Gastrocnemius medialis (tissue), 4 donors: Measurements from ENCODE around the gene MPRIP.

Experiments used
- POLR2A ChIP-seq, 2 donors: fragments of 450-650 bp; IDR thresholded peaks; one replicate each; pipeline ENCODE4 v1.6.1; 2017; ENCODE audit warnings: antibody characterized with exemption in 2 of 2, mild to moderate bottlenecking in 2 of 2, moderate library complexity in 2 of 2
- TF ChIP-seq, protein P1 (sequence below), 5 experiments: fragments of 450-650 bp in 3 of 5; fragments of 200-600 bp in 2 of 5; sonication (generic) in 2 of 5; IDR thresholded peaks in 4 of 5; conservative IDR thresholded peaks in 1 of 5; 1 replicate in 4 of 5; 2 replicates in 1 of 5; pipeline ENCODE4 v1.5.1; 2016 to 2019; ENCODE audit warnings: antibody characterized with exemption in 5 of 5, mild to moderate bottlenecking in 3 of 5, moderate library complexity in 3 of 5

DNA sequence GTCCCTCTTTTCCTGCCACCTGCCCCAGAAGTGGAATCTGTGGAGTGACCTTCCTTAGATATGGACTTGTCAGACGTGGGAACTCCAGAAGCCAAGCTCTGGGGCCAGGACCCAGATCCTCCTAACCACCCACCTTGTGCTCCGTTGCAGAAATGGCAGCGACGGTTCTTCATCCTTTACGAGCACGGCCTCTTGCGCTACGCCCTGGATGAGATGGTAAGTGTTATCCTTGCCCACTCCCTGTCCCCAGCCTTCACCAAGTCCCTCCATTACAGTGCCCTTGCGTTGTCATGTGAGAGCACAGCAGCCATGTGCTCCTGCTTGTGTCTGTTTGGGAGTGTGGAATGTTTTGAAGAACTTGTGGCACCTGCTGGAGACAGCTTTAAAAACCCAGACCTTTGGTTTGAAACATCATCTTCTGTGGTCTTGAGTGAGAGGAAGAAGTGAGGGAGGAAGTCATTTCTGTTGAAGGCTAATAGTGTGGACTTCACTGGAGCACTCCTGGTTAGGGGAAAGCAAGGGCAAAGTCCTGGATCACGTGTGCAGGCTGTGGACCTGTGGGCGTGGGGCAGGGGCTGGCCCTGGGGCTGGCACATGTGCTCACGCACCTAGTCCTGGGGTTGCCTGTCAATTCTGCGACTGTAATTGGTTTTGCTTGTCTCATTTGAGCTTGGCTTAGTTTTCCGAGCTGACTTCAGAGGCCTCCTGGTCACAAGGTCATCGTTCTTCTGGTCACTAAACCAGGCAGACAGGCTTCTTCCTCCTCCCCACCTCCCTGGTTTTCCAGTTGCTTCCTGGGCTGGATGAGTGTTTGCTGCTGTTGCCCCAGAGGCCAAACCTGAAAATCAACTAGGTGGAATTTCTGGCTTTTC lies 35.8 kb downstream of the MPRIP start:
- TF ChIP-seq POLR2A (IDR thresholded peaks at IDR 0.05): no peak
- TF ChIP-seq, protein P1, sequence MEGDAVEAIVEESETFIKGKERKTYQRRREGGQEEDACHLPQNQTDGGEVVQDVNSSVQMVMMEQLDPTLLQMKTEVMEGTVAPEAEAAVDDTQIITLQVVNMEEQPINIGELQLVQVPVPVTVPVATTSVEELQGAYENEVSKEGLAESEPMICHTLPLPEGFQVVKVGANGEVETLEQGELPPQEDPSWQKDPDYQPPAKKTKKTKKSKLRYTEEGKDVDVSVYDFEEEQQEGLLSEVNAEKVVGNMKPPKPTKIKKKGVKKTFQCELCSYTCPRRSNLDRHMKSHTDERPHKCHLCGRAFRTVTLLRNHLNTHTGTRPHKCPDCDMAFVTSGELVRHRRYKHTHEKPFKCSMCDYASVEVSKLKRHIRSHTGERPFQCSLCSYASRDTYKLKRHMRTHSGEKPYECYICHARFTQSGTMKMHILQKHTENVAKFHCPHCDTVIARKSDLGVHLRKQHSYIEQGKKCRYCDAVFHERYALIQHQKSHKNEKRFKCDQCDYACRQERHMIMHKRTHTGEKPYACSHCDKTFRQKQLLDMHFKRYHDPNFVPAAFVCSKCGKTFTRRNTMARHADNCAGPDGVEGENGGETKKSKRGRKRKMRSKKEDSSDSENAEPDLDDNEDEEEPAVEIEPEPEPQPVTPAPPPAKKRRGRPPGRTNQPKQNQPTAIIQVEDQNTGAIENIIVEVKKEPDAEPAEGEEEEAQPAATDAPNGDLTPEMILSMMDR (IDR thresholded peaks at IDR 0.05 in 4 of 5, conservative IDR thresholded peaks at IDR 0.05 in 1 of 5): no peak
